Spleen (tissue), 11 donors: ENCODE measurements around the gene TSPAN9. TPM values are rescaled to one million over a fixed set of nuclear protein-coding genes. Genes with fewer than 3 reads are reported as not detected.

Source experiments
- DNase-seq: peaks from one replicate; pipeline ENCODE4 v3.0.0-alpha.2; 2020
- H3K27ac ChIP-seq, 8 donors: fragments of 200-600 bp; sonication (generic) in 7 of 8; 1 replicate in 4 of 8; 2 replicates in 4 of 8; pipeline versions ENCODE4 v1.5.0 to v1.8.0; 2016 to 2021; ENCODE audit warnings: inconsistent platforms in 4 of 8, mild to moderate bottlenecking in 4 of 8, moderate library complexity in 1 of 8
- H3K27me3 ChIP-seq, 7 donors: fragments of 200-600 bp; sonication (generic) in 6 of 7; replicated peaks in 1 of 7; 1 replicate in 4 of 7; 2 replicates in 3 of 7; pipeline versions ENCODE4 v1.5.0 to v1.8.0; 2016 to 2021; ENCODE audit warnings: inconsistent platforms in 3 of 7, mild to moderate bottlenecking in 1 of 7
- H3K36me3 ChIP-seq, 6 donors: fragments of 200-600 bp; sonication (generic) in 5 of 6; 1 replicate in 4 of 6; 2 replicates in 2 of 6; pipeline versions ENCODE4 v1.5.0 to v1.8.0; 2016 to 2021; ENCODE audit warnings: inconsistent platforms in 2 of 6
- H3K4me1 ChIP-seq, 6 donors: fragments of 200-600 bp; sonication (generic) in 5 of 6; 1 replicate in 3 of 6; 2 replicates in 3 of 6; pipeline versions ENCODE4 v1.5.0 to v1.8.0; 2016 to 2021; ENCODE audit warnings: inconsistent platforms in 3 of 6
- H3K4me3 ChIP-seq, 8 donors: fragments of 200-600 bp; sonication (generic) in 7 of 8; 1 replicate in 4 of 8; 2 replicates in 4 of 8; pipeline versions ENCODE4 v1.5.0 to v1.8.0; 2016 to 2021; ENCODE audit warnings: inconsistent platforms in 4 of 8, mild to moderate bottlenecking in 4 of 8, moderate library complexity in 2 of 8
- H3K9me3 ChIP-seq, 8 donors: fragments of 200-600 bp; sonication (generic) in 7 of 8; 1 replicate in 4 of 8; 2 replicates in 4 of 8; pipeline versions ENCODE4 v1.5.0 to v1.8.0; 2016 to 2021; ENCODE audit warnings: inconsistent platforms in 4 of 8
- POLR2A ChIP-seq, 3 donors: fragments of 450-650 bp; IDR thresholded peaks; one replicate each; pipeline ENCODE4 v1.5.1; 2017; ENCODE audit warnings: antibody characterized with exemption in 3 of 3, mild to moderate bottlenecking in 1 of 3
- POLR2AphosphoS5 ChIP-seq, 3 donors: sonication (generic); formaldehyde crosslinking; IDR thresholded peaks; one replicate each; pipeline ENCODE4 v1.5.1; 2017; ENCODE audit warnings: antibody characterized with exemption in 3 of 3
- WGBS, 5 donors: extraction: QIAGEN DNeasy Blood & Tissue Kit in 3 of 5; methylation state at CpG; one replicate each; pipeline versions ENCODE4 v1.1.5 to v1.1.7; 2013 to 2018; 5-methylcytosine and 5-hydroxymethylcytosine counted together
- intact Hi-C: fragments of 100-400 bp; cut with DNase I; formaldehyde crosslinking; loops from one replicate; pipeline ENCODE4 v1.15.0; 2023; ENCODE audit warnings: low total_unique reads
- polyA plus RNA-seq, 3 donors: library from polyadenylated mRNA; stranded (reverse); fragments of 200-250 nt; gene quantifications; one replicate each; pipeline ENCODE4 v1.2.1, GENCODE V29; 2013
- total RNA-seq, 7 donors: library from RNA; depleted of rRNA in 3 of 7; stranded (reverse); fragments of >200 nt in 3 of 7; fragmentation: NEBNext Ultra II Directional in 4 of 7; extraction: Animal tissue kit (Norgen Biotek cat#: 25700) in 4 of 7; gene quantifications; one replicate each; pipeline versions ENCODE4 v1.1.0 to v1.2.1, GENCODE V29; 2016 to 2021
- TF ChIP-seq, protein P1 (sequence below), 11 experiments: fragments of 200-600 bp in 7 of 11; fragments of 450-650 bp in 4 of 11; sonication (generic) in 4 of 11; IDR thresholded peaks in 8 of 11; conservative IDR thresholded peaks in 3 of 11; 1 replicate in 7 of 11; 2 replicates in 4 of 11; pipeline versions ENCODE4 v1.4.0 to v1.8.0; 2016 to 2021; ENCODE audit warnings: antibody characterized with exemption in 11 of 11, inconsistent platforms in 4 of 11, mild to moderate bottlenecking in 1 of 11
- donor health status: healthy with polysubstance abuse.
- donor health status: DM: no; HTN: no; CAD: no; lungs with moderate emphysema.
- donor health status: DM: no; HTN: no; CAD: no.
- donor health status: Bipolar disorder and iron deficiency.
- donor health status: healthy.
- donor health status: DM: no; HTN: no; CAD: no.
- donor health status: DM: yes; HTN: yes; CAD: no.

TSPAN9 gene
- total and polyA plus RNA-seq, 10 donors, result 3.6 to 51.1 (median 32.4) TPM

DNA sequence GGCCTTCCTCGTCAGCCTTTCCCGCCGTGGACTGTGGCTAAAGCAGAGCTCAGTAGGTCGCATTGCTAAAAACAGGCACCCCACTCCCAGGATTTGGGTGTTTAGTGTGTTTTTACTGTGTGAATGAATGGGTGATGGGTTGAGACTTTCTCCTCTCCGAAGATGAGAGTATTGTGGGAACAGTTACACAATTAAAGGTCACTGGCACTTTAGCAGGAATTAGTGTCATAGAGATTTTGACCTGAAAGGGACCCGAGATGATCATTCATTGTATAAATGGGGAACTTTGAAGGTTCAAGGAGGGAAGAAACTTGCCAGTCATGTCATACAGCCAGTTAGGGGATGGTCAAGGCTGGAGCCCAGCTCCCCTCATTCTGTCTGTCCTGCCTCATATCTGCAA, 56.9 kb downstream of the TSPAN9 start:
- H3K4me3 ChIP-seq, result no peak overlapping the region
- no peaks in the 10 kb centered on the region for H3K36me3 ChIP-seq
- 67 to 86% (median 78%) methylated on average over 6 of the region's 6 CpGs for WGBS, 5 donors
- H3K27me3 ChIP-seq, result peaks cover 0 to 70% (median 0%) of the 10 kb centered on the region in 7 donors
- no peak for DNase-seq
- TF ChIP-seq, protein P1, sequence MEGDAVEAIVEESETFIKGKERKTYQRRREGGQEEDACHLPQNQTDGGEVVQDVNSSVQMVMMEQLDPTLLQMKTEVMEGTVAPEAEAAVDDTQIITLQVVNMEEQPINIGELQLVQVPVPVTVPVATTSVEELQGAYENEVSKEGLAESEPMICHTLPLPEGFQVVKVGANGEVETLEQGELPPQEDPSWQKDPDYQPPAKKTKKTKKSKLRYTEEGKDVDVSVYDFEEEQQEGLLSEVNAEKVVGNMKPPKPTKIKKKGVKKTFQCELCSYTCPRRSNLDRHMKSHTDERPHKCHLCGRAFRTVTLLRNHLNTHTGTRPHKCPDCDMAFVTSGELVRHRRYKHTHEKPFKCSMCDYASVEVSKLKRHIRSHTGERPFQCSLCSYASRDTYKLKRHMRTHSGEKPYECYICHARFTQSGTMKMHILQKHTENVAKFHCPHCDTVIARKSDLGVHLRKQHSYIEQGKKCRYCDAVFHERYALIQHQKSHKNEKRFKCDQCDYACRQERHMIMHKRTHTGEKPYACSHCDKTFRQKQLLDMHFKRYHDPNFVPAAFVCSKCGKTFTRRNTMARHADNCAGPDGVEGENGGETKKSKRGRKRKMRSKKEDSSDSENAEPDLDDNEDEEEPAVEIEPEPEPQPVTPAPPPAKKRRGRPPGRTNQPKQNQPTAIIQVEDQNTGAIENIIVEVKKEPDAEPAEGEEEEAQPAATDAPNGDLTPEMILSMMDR (IDR thresholded peaks at IDR 0.05 in 8 of 11, conservative IDR thresholded peaks at IDR 0.05 in 3 of 11), result no peak
- peaks cover 16 to 97% (median 58%) of the 10 kb centered on the region in 6 donors for H3K4me1 ChIP-seq
- intact Hi-C loops, result no loop called here
- H3K27ac ChIP-seq, result no peak overlapping the region
- H3K9me3 ChIP-seq, result peaks cover 0 to under 1% (median 0%) of the 10 kb centered on the region in 8 donors

DNA sequence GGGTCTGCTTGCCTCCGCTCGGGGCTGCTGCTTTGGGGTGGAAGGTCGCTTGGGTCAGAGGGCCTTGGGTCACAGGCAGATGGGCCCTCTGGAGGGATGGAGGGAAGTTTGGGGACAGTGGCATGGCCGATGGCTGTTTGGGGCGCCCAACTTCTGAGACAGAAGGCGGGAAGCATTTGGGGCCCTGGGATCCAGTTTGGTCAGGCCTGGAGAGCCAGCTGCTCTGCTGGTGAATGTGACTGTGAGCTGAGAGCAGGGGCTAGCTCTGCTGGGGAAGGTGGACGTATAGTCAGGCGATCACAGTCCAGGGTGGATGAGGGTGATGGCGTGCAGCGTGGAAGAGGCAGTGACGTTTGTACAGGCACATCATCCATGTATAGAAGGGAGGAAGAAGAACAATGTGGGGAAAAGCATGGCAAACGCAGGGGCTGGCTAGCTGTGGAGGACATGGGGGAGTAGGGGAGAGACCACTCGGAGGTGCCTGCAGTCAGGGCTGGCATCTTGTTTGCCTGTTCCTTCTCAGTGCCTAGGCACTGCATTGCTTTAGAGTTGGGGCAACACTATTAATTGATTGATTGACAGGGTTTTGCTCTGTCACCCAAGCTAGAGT, 57.5 kb downstream of the TSPAN9 start:
- no peaks in the 10 kb centered on the region for H3K9me3 ChIP-seq
- H3K4me3 ChIP-seq, result no peak overlapping the region
- H3K4me1 ChIP-seq, result peaks cover 11 to 97% (median 55%) of the 10 kb centered on the region in 6 donors
- WGBS, 5 donors, result 80 to 93% (median 86%) methylated on average over 13 of the region's 13 CpGs
- H3K27ac ChIP-seq, result no peak overlapping the region
- H3K27me3 ChIP-seq, result peaks cover 0 to 68% (median 0%) of the 10 kb centered on the region in 7 donors
- no peaks in the 10 kb centered on the region for H3K36me3 ChIP-seq
- DNase-seq, result peak; percentile 52
- TF ChIP-seq, protein P1 (IDR thresholded peaks at IDR 0.05 in 8 of 11, conservative IDR thresholded peaks at IDR 0.05 in 3 of 11), result no peak
- TF ChIP-seq POLR2AphosphoS5 (IDR thresholded peaks at IDR 0.05) (no peak), POLR2A (IDR thresholded peaks at IDR 0.05) (no peak)
- intact Hi-C loops, result loop anchor here (5.0 kb wide), 1 partner anchor 143 kb away; no protein-coding TSS in a partner anchor

DNA sequence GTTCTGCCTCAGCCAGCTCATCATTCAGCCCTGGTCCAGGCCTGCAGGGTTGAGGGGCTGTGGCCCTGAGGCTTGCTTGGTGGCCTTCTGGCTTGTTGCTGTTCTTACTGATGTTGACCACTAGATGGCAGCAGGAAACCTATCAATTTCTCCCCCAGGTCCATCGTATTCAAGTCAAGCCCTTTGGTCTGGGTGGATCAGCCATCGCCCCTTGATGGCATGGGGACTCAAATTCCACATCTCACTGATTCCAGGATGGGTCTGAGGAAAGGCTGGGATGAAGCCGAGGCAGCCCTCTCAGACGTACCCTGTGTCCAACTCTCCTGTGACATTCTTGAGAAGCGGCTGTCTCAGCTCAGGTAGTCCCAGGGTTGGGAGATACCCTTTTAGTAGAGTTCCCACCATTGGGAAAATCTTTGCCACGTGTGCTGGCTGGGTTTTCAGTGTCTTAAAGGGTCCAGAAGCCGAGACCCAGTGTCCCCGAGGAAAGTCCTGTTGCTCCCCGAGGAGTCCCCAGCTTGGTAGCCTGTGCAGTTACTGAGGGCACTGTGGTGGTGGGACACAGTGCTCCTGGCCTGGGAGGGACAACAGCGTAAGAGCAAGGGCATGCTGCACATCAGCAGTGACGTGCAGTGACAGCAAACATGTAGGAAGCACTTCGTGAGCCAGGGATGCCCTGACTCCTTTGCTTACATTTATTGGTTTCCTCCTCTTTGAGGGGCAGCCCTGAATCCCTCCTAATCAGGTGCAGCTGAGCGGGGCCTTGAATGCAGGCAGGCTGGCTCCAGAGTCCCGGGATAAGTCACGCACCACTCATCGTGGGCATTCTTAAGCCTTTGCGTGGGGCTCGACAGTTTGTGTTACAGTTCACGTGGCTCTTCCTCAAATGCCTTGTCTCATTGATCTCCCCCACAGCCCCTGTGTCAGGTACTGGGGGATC, 58.6 kb downstream of the TSPAN9 start:
- WGBS, 5 donors, result 66 to 74% (median 69%) methylated on average over 11 to 19 of the region's 19 CpGs
- no peak for TF ChIP-seq POLR2A (IDR thresholded peaks at IDR 0.05)
- TF ChIP-seq, protein P1 (IDR thresholded peaks at IDR 0.05 in 8 of 11, conservative IDR thresholded peaks at IDR 0.05 in 3 of 11), result peak; percentile 45 to 91 (median 81)
- no peak for TF ChIP-seq POLR2AphosphoS5 (IDR thresholded peaks at IDR 0.05)
- peaks cover 5 to 96% (median 49%) of the 10 kb centered on the region in 6 donors for H3K4me1 ChIP-seq
- intact Hi-C loops, result loop anchor here (5.0 kb wide), 1 partner anchor 142 kb away; no protein-coding TSS in a partner anchor
- no peak overlapping the region for H3K4me3 ChIP-seq
- no peak for DNase-seq
- H3K36me3 ChIP-seq, result no peaks in the 10 kb centered on the region
- no peaks in the 10 kb centered on the region for H3K9me3 ChIP-seq
- no peak overlapping the region for H3K27ac ChIP-seq
- H3K27me3 ChIP-seq, result peaks cover 0 to 57% (median 0%) of the 10 kb centered on the region in 7 donors
